EH (cell line): ENCODE data around the gene TBC1D1.

ENCODE experiments used
- DNase-seq: peaks from one replicate; pipeline ENCODE4 v3.0.0-alpha.2; 2015; ENCODE audit warnings: low read depth

The TBC1D1 gene

GRCh38 chr4:37994569-37994968 is 103.7 kb downstream of the TBC1D1 start:
- peak; percentile 9 for DNase-seq

GRCh38 chr4:37995299-37995821 is 104.5 kb downstream of the TBC1D1 start:
- DNase-seq = no peak

GRCh38 chr4:37995981-37996775 is 105.3 kb downstream of the TBC1D1 start:
- DNase-seq = no peak

- DNase-seq = no peak
Observed at GRCh38 chr4:37998226-37998625, 107.3 kb downstream of the TBC1D1 start.

GRCh38 chr4:37999000-37999716 is 108.3 kb downstream of the TBC1D1 start:
- DNase-seq = no peak

GRCh38 chr4:37999965-38000364 is 109.1 kb downstream of the TBC1D1 start:
- no peak for DNase-seq

- no peak for DNase-seq
Observed at GRCh38 chr4:38001927-38002326, 111.0 kb downstream of the TBC1D1 start.

GRCh38 chr4:38002451-38003071 is 111.7 kb downstream of the TBC1D1 start:
- DNase-seq = peak; percentile 32

GRCh38 chr4:38003102-38003501 is 112.2 kb downstream of the TBC1D1 start:
- no peak for DNase-seq

- no peak for DNase-seq
Observed at GRCh38 chr4:38003628-38004027, 112.7 kb downstream of the TBC1D1 start.

GRCh38 chr4:38004062-38004461 is 113.2 kb downstream of the TBC1D1 start:
- peak; percentile 65 for DNase-seq

GRCh38 chr4:38004887-38005286 is 114.0 kb downstream of the TBC1D1 start:
- DNase-seq = no peak

- no peak for DNase-seq
Observed at GRCh38 chr4:38005637-38006036, 114.8 kb downstream of the TBC1D1 start.

- DNase-seq = no peak
Observed at GRCh38 chr4:38007645-38008044, 116.8 kb downstream of the TBC1D1 start.

GRCh38 chr4:38008571-38009021 is 117.7 kb downstream of the TBC1D1 start:
- no peak for DNase-seq

GRCh38 chr4:38009421-38009820 is 118.5 kb downstream of the TBC1D1 start:
- DNase-seq = no peak

GRCh38 chr4:38009949-38010348 is 119.1 kb downstream of the TBC1D1 start:
- DNase-seq = no peak

GRCh38 chr4:38011511-38012162 is 120.8 kb downstream of the TBC1D1 start:
- DNase-seq = peak; percentile 21

- peak; percentile 58 for DNase-seq
Observed at GRCh38 chr4:38013461-38014366, 122.8 kb downstream of the TBC1D1 start.

- no peak for DNase-seq
Observed at GRCh38 chr4:38014421-38014852, 123.6 kb downstream of the TBC1D1 start.
